HG02884 (cell line): ENCODE data around the gene FAAH2.
"Not testable (repeated sequence)": the region's sequence is repeated elsewhere in the genome, so short reads cannot be mapped to it uniquely, and the experiment has no call there.

Experiments used
- ATAC-seq: cut with Tn5 transposase; IDR thresholded peaks from one replicate; pipeline ENCODE4 v1.9.1; 2021; ENCODE audit warnings: mild to moderate bottlenecking, moderate library complexity; ENCODE audit not compliant: unreplicated experiment

Gene FAAH2

GRCh38 chrX:57286507-57287251 is at the start of gene FAAH2:
Gene FAAH2 (plus strand): TSS chrX:57286706. CDS start chrX:57286826, 120 bp downstream.
- ATAC-seq = peak; percentile 90

- no peak for ATAC-seq
Observed at GRCh38 chrX:57241967-57242366, 44.5 kb upstream of the FAAH2 start.

- ATAC-seq = no peak
Observed at GRCh38 chrX:57251965-57252364, 34.5 kb upstream of the FAAH2 start.

GRCh38 chrX:57265126-57265525 is 21.4 kb upstream of the FAAH2 start:
- ATAC-seq = no peak

- no peak for ATAC-seq
Observed at GRCh38 chrX:57266275-57266674, 20.2 kb upstream of the FAAH2 start.

GRCh38 chrX:57266871-57267270 is 19.6 kb upstream of the FAAH2 start:
- ATAC-seq = no peak

- no peak for ATAC-seq
Observed at GRCh38 chrX:57267308-57267707, 19.2 kb upstream of the FAAH2 start.

GRCh38 chrX:57270980-57271379 is 15.5 kb upstream of the FAAH2 start:
- ATAC-seq = no peak

GRCh38 chrX:57282568-57282967 is 3.9 kb upstream of the FAAH2 start:
- ATAC-seq = no peak

GRCh38 chrX:57285001-57285400 is 1.5 kb upstream of the FAAH2 start:
- no peak for ATAC-seq

GRCh38 chrX:57289089-57289488 is 2.6 kb downstream of the FAAH2 start:
- no peak for ATAC-seq

GRCh38 chrX:57294961-57295360 is 8.5 kb downstream of the FAAH2 start:
- no peak for ATAC-seq

- ATAC-seq = not testable (repeated sequence)
Observed at GRCh38 chrX:57295679-57296078, 9.2 kb downstream of the FAAH2 start.

GRCh38 chrX:57313583-57314215 is 27.2 kb downstream of the FAAH2 start:
- ATAC-seq = no peak

GRCh38 chrX:57329008-57329407 is 42.5 kb downstream of the FAAH2 start:
- ATAC-seq = no peak

GRCh38 chrX:57335790-57336189 is 49.3 kb downstream of the FAAH2 start:
- ATAC-seq = not testable (repeated sequence)

GRCh38 chrX:57353472-57354132 is 67.1 kb downstream of the FAAH2 start:
- ATAC-seq = no peak

- ATAC-seq = no peak
Observed at GRCh38 chrX:57364145-57364544, 77.6 kb downstream of the FAAH2 start.

- no peak for ATAC-seq
Observed at GRCh38 chrX:57366430-57366829, 79.9 kb downstream of the FAAH2 start.

GRCh38 chrX:57367649-57368048 is 81.1 kb downstream of the FAAH2 start:
- no peak for ATAC-seq

- ATAC-seq = no peak
Observed at GRCh38 chrX:57368158-57368557, 81.7 kb downstream of the FAAH2 start.

- no peak for ATAC-seq
Observed at GRCh38 chrX:57379296-57379695, 92.8 kb downstream of the FAAH2 start.
